ENCODE measurements around the gene ASXL1.

Gene ASXL1

DNA sequence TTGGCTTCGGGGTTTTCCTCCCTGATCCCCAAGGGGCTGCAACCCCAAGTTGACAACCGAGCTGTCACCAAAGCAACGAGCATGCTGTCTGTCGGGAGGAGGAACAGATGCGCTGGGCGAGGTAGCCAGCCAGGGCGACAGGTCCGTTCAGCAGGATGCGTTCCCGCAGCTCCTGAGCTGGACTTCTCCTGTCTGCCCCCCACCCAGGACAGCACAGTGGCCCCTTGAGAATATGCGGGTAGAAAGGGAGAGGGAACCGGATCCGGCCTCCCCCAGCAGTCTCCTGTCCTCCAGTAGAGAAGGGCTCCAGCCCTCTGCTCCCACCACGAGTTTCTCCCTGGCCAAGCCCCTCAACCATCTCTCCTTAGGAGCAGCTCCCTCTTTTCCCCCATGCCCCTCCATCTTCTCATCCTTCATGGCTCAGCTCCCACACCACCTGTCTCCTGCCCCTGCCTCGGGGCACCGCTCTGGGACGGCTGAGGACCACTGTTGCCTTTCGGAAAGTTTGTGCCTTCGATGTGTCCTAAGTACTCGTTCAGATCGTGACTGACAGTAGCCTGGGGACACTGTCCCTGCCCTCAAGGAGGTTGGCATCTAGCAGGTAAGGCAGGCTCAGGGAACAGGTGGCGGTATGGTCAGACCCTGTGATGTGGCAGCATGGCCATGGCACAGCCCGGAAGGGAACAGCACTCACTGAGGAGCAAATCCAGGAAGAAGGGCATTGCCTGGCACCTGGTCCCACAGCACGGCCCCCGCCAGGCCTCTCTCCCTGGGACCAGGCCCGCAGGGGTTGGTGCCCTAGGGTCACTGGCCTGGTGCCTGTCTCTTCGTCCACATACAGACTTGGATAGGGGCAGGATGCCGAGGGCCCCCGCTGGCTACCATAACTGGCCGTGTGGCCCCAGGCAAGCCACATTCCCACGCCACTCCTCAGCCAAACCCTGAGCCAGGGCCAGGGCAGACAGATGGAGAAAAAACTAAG, 96.3 kb downstream of the ASXL1 start:
- H3K36me3 ChIP-seq (ENCODE audit: low read depth) = no peaks in the 10 kb centered on the region
- no peaks in the 10 kb centered on the region for H3K9me3 ChIP-seq (ENCODE audit: severe bottlenecking)
- H3K4me3 ChIP-seq (ENCODE audit: severe bottlenecking) = no peak overlapping the region
- no peaks in the 10 kb centered on the region for H3K4me1 ChIP-seq (ENCODE audit: insufficient read depth, poor library complexity, severe bottlenecking)
- DNase-seq (ENCODE audit: low spot score) = no peak
- no peaks in the 10 kb centered on the region for H3K27me3 ChIP-seq (ENCODE audit: insufficient read depth, poor library complexity, severe bottlenecking)
- no peak for TF ChIP-seq CTCF (IDR thresholded peaks at IDR 0.05; ENCODE audit: poor library complexity, severe bottlenecking)
- ATAC-seq (ENCODE audit: low read depth) = no peak
- H3K27ac ChIP-seq (ENCODE audit: poor library complexity, severe bottlenecking) = no peak overlapping the region

DNA sequence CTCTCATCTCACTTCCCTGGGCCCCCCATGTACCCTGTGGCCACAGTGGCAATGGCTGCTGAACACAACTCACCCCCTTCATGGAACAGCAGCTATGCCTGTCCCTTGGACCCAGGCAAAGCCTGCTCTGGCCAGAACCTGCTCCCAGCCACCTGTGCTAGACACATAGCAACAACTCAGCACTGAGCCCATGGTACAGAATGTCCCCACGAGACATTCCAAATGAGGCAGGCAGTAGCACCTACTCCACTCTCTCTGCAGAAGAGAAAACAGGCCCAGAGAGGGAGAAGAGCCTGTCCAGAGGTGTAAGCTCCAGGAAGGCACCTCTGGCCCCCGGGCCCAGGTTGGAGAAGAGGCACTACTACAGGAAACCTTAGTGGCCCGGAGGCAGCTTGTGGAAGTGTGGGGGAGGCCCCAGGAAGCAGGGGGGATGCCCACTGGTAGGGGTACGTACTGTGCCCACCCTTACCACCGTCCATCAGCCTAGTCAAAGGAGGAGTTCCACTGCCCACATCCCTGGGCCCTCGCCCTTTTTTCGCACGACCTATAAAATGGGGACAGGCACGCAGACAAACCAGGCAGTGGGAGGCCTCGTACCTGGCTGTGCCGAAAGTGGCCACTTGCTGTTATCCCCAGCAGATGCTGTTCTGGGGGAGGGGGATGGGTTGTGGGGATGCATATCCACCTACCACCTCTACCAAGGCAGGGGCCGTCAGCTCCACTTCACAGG, 97.2 kb downstream of the ASXL1 start:
- Histone ChIP-seq H3K4me3 (ENCODE audit: severe bottlenecking) (no peak overlapping the region), H3K4me1 (ENCODE audit: insufficient read depth, poor library complexity, severe bottlenecking) (no peaks in the 10 kb centered on the region), H3K36me3 (ENCODE audit: low read depth) (no peaks in the 10 kb centered on the region), H3K9me3 (ENCODE audit: severe bottlenecking) (no peaks in the 10 kb centered on the region), H3K27me3 (ENCODE audit: insufficient read depth, poor library complexity, severe bottlenecking) (no peaks in the 10 kb centered on the region), H3K27ac (ENCODE audit: poor library complexity, severe bottlenecking) (no peak overlapping the region)
- no peak for ATAC-seq (ENCODE audit: low read depth)
- no peak for TF ChIP-seq CTCF (IDR thresholded peaks at IDR 0.05; ENCODE audit: poor library complexity, severe bottlenecking)
- peak; percentile 81 for DNase-seq (ENCODE audit: low spot score)

GRCh38 chr20:32455901-32456701, 98.0 kb downstream of the ASXL1 start:
- no peaks in the 10 kb centered on the region for H3K9me3 ChIP-seq (ENCODE audit: severe bottlenecking)
- H3K27me3 ChIP-seq (ENCODE audit: insufficient read depth, poor library complexity, severe bottlenecking) = no peaks in the 10 kb centered on the region
- H3K27ac ChIP-seq (ENCODE audit: poor library complexity, severe bottlenecking) = no peak overlapping the region
- H3K4me3 ChIP-seq (ENCODE audit: severe bottlenecking) = no peak overlapping the region
- no peaks in the 10 kb centered on the region for H3K4me1 ChIP-seq (ENCODE audit: insufficient read depth, poor library complexity, severe bottlenecking)
- TF ChIP-seq CTCF (IDR thresholded peaks at IDR 0.05; ENCODE audit: poor library complexity, severe bottlenecking) = no peak
- H3K36me3 ChIP-seq (ENCODE audit: low read depth) = no peaks in the 10 kb centered on the region
- peak; percentile 89 for DNase-seq (ENCODE audit: low spot score)
- no peak for ATAC-seq (ENCODE audit: low read depth)

DNA sequence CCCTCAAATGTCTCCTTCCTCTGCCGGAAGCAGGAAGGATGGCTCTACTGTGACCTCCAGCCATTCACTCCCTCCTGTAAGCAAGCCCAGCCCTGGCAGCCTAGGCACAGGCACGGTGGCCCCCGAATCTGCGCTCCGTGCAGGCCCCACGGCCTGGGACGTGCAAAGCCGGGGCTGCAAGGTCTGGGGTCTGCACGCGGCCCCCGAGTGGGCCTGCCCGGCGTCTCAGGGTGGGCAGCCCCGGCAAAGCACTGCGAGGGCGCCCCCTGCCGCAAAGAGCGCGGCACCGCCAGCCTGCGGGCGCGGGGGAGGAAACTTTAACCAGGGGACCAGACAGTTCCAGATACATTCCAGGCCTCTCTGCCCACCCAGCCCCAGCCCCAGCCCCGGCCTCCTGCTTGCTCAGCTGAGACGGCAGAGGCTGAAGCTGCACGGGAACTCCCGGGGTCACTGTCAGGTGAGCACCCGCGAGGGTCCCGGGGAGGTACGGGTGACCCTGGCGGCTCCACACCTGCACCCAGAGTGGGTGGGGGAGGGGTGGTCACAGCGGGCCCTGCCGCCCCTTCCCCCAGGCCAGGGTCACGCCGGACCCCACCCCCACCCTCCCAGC, 98.8 kb downstream of the ASXL1 start:
- Histone ChIP-seq H3K9me3 (ENCODE audit: severe bottlenecking) (no peaks in the 10 kb centered on the region), H3K27ac (ENCODE audit: poor library complexity, severe bottlenecking) (no peak overlapping the region), H3K4me1 (ENCODE audit: insufficient read depth, poor library complexity, severe bottlenecking) (no peaks in the 10 kb centered on the region), H3K36me3 (ENCODE audit: low read depth) (no peaks in the 10 kb centered on the region), H3K4me3 (ENCODE audit: severe bottlenecking) (peak overlapping the region; percentile 18), H3K27me3 (ENCODE audit: insufficient read depth, poor library complexity, severe bottlenecking) (no peaks in the 10 kb centered on the region)
- peak; percentile 97 for TF ChIP-seq CTCF (IDR thresholded peaks at IDR 0.05; ENCODE audit: poor library complexity, severe bottlenecking)
- ATAC-seq (ENCODE audit: low read depth) (peak; percentile 38), DNase-seq (ENCODE audit: low spot score) (peak; percentile 87)

All from RWPE2 (cell line).